ENCODE data around the gene PPP1R1B.

PPP1R1B gene

GRCh38 chr17:39600997-39601597 lies 25.7 kb upstream of the PPP1R1B start:
- no peak for DNase-seq

- no peak for DNase-seq
Measured at GRCh38 chr17:39601758-39602532, 24.8 kb upstream of the PPP1R1B start.

GRCh38 chr17:39602533-39603303 lies 24.0 kb upstream of the PPP1R1B start:
- DNase-seq: no peak

- DNase-seq: peak in 1 of 2 donors; percentile 8
Measured at GRCh38 chr17:39603304-39604016, 23.3 kb upstream of the PPP1R1B start.

GRCh38 chr17:39604911-39605491 lies 21.8 kb upstream of the PPP1R1B start:
- DNase-seq: no peak

GRCh38 chr17:39605492-39606433 lies 21.0 kb upstream of the PPP1R1B start:
- no peak for DNase-seq

GRCh38 chr17:39606434-39607056 lies 20.2 kb upstream of the PPP1R1B start:
- DNase-seq: no peak

GRCh38 chr17:39607057-39607850 lies 19.5 kb upstream of the PPP1R1B start:
- DNase-seq: no peak

GRCh38 chr17:39607851-39608130 lies 19.0 kb upstream of the PPP1R1B start, which contains the start of gene NEUROD2:
NEUROD2 (minus strand) TSS chr17:39607920; CDS start chr17:39606599, 1,321 bp downstream.
- no peak for DNase-seq

GRCh38 chr17:39608142-39608981 lies 18.4 kb upstream of the PPP1R1B start:
- no peak for DNase-seq

GRCh38 chr17:39609416-39610025 lies 17.2 kb upstream of the PPP1R1B start:
- DNase-seq: no peak

GRCh38 chr17:39611401-39612112 lies 15.2 kb upstream of the PPP1R1B start:
- DNase-seq: no peak

- DNase-seq: no peak
Measured at GRCh38 chr17:39612291-39612894, 14.4 kb upstream of the PPP1R1B start.

- DNase-seq: no peak
Measured at GRCh38 chr17:39612935-39613464, 13.8 kb upstream of the PPP1R1B start.

GRCh38 chr17:39614545-39615157 lies 12.1 kb upstream of the PPP1R1B start:
- DNase-seq: no peak

- no peak for DNase-seq
Measured at GRCh38 chr17:39615434-39615833, 11.3 kb upstream of the PPP1R1B start.

GRCh38 chr17:39617100-39617445 lies 9.7 kb upstream of the PPP1R1B start:
- no peak for DNase-seq

Measured in CD4-positive, alpha-beta T cell treated with Interferon alpha-2 for 1 hour (primary cell).